WTC11 (cell line): ENCODE results near the gene GATD1. TPM values are rescaled to one million over a fixed set of nuclear protein-coding genes. Genes with fewer than 3 reads are reported as not detected.

ENCODE experiments used
- ATAC-seq: fragments of 200-7000 bp; cut with Tn5 transposase; 2 replicates; pipeline ENCODE4 v1.10.0; 2021; ENCODE audit warnings: mild to moderate bottlenecking, moderate library complexity
- CTCF ChIA-PET: fragments of 300-600 bp; sonication (Branson Sonifier 250); formaldehyde crosslinking; loops from one replicate; lab custom pipeline; 2021; ENCODE audit warnings: antibody characterized with exemption; lab: Charles Lee
- POLR2A ChIA-PET: fragments of 350-600 bp; sonication (Branson Sonifier 250); formaldehyde crosslinking; loops from one replicate; lab custom pipeline; 2021; ENCODE audit warnings: antibody characterized with exemption; lab: Charles Lee
- DNase-seq: peaks from one replicate; pipeline ENCODE4 v3.0.0; 2021; ENCODE audit warnings: low spot score
- H3K27ac Mint-ChIP-seq: 2 replicates; pipeline ENCODE4 v1.8.0; 2021; ENCODE audit warnings: mixed read lengths
- H3K27me3 Mint-ChIP-seq: 2 replicates; pipeline ENCODE4 v1.8.0; 2021; ENCODE audit warnings: low read depth, mild to moderate bottlenecking, moderate library complexity, mixed read lengths
- H3K36me3 Mint-ChIP-seq: 2 replicates; pipeline ENCODE4 v1.8.0; 2021; ENCODE audit warnings: mixed read lengths
- H3K4me1 Mint-ChIP-seq: 2 replicates; pipeline ENCODE4 v1.8.0; 2022; ENCODE audit warnings: mixed read lengths
- H3K4me3 Mint-ChIP-seq: 2 replicates; pipeline ENCODE4 v1.8.0; 2021; ENCODE audit warnings: mild to moderate bottlenecking, moderate library complexity, mixed read lengths
- H3K9me3 Mint-ChIP-seq: 2 replicates; pipeline ENCODE4 v1.8.0; 2021; ENCODE audit warnings: mixed read lengths
- CTCF ChIP-seq: fragments of 200-600 bp; IDR thresholded peaks from 2 replicates; pipeline ENCODE4 v1.8.0; 2022; ENCODE audit warnings: antibody characterized with exemption
- ERG ChIP-seq: fragments of 250-450 bp; sonication (Bioruptor Pico); IDR thresholded peaks from 2 replicates; pipeline ENCODE4 v1.8.0; 2021; ENCODE audit warnings: mild to moderate bottlenecking
- FOXP4 ChIP-seq: sonication (generic); formaldehyde crosslinking; IDR thresholded peaks from 2 replicates; pipeline ENCODE4 v1.8.0; 2022; ENCODE audit warnings: mild to moderate bottlenecking, missing genetic modification reagents
- GABPB1 ChIP-seq: sonication (generic); formaldehyde crosslinking; IDR thresholded peaks from 2 replicates; pipeline ENCODE4 v1.8.1; 2023; ENCODE audit warnings: mild to moderate bottlenecking, missing genetic modification reagents
- IRF1 ChIP-seq: sonication (generic); formaldehyde crosslinking; IDR thresholded peaks from 2 replicates; pipeline ENCODE4 v1.8.0; 2023; ENCODE audit warnings: missing genetic modification reagents
- IRF2 ChIP-seq: sonication (generic); formaldehyde crosslinking; IDR thresholded peaks from 2 replicates; pipeline ENCODE4 v1.8.0; 2022; ENCODE audit warnings: low read depth, missing genetic modification reagents, borderline replicate concordance
- NR1H2 ChIP-seq: sonication (generic); formaldehyde crosslinking; IDR thresholded peaks from 2 replicates; pipeline ENCODE4 v1.9.0; 2021; ENCODE audit warnings: mild to moderate bottlenecking, moderate library complexity, missing genetic modification reagents
- NR3C1 ChIP-seq: sonication (generic); formaldehyde crosslinking; conservative IDR thresholded peaks from 2 replicates; pipeline ENCODE4 v1.8.1; 2023; ENCODE audit warnings: low read depth, mild to moderate bottlenecking, missing genetic modification reagents
- PRDM15 ChIP-seq: sonication (generic); formaldehyde crosslinking; IDR thresholded peaks from 2 replicates; pipeline ENCODE4 v1.8.0; 2022; ENCODE audit warnings: missing genetic modification reagents
- PREB ChIP-seq: sonication (generic); formaldehyde crosslinking; IDR thresholded peaks from 2 replicates; pipeline ENCODE4 v1.8.1; 2022; ENCODE audit warnings: mild to moderate bottlenecking, missing genetic modification reagents, moderate library complexity, borderline replicate concordance
- RORB ChIP-seq: fragments of 250-450 bp; sonication (Bioruptor Pico); IDR thresholded peaks from 2 replicates; pipeline ENCODE4 v1.9.0; 2021; ENCODE audit warnings: mild to moderate bottlenecking
- SP1 ChIP-seq: sonication (generic); formaldehyde crosslinking; conservative IDR thresholded peaks from 2 replicates; pipeline ENCODE4 v1.8.1; 2022; ENCODE audit warnings: missing genetic modification reagents
- TEAD4 ChIP-seq: sonication (generic); formaldehyde crosslinking; IDR thresholded peaks from 2 replicates; pipeline ENCODE4 v1.8.0; 2022; ENCODE audit warnings: mild to moderate bottlenecking, missing genetic modification reagents
- USF2 ChIP-seq: sonication (generic); formaldehyde crosslinking; IDR thresholded peaks from 2 replicates; pipeline ENCODE4 v1.8.1; 2023; ENCODE audit warnings: mild to moderate bottlenecking, missing genetic modification reagents, moderate library complexity
- ZBTB21 ChIP-seq: sonication (generic); formaldehyde crosslinking; IDR thresholded peaks from 2 replicates; pipeline ENCODE4 v1.8.1; 2023; ENCODE audit warnings: mild to moderate bottlenecking, missing genetic modification reagents, borderline replicate concordance
- ZNF121 ChIP-seq: sonication (generic); formaldehyde crosslinking; IDR thresholded peaks from 2 replicates; pipeline ENCODE4 v1.8.0; 2023; ENCODE audit warnings: missing genetic modification reagents
- ZNF263 ChIP-seq: sonication (generic); formaldehyde crosslinking; IDR thresholded peaks from 2 replicates; pipeline ENCODE4 v1.8.1; 2022; ENCODE audit warnings: low read depth, mild to moderate bottlenecking, moderate library complexity, missing genetic modification reagents
- ZNF317 ChIP-seq: sonication (generic); formaldehyde crosslinking; IDR thresholded peaks from 2 replicates; pipeline ENCODE4 v1.8.1; 2023; ENCODE audit warnings: low read depth, mild to moderate bottlenecking, moderate library complexity, missing genetic modification reagents, borderline replicate concordance
- ZNF396 ChIP-seq: fragments of 250-450 bp; sonication (Bioruptor Pico); IDR thresholded peaks from 2 replicates; pipeline ENCODE4 v1.8.0; 2021; ENCODE audit warnings: mild to moderate bottlenecking, moderate library complexity, borderline replicate concordance
- ZSCAN18 ChIP-seq: fragments of 250-450 bp; sonication (Bioruptor Pico); IDR thresholded peaks from 2 replicates; pipeline ENCODE4 v2.1.2; 2022; ENCODE audit warnings: mild to moderate bottlenecking, moderate library complexity
- total RNA-seq: library from RNA; stranded (reverse); gene quantifications from 3 replicates; pipeline ENCODE4 v1.2.3, GENCODE V29; 2021

GATD1 gene
- total RNA-seq, 1 experiment from 2014 or later, result 87.6 TPM

GRCh38 chr11:790721-791564 is 13.7 kb upstream of the GATD1 start (continued):
- TF ChIP-seq ZNF263 (CRISPR knock-in tag) (no peak), CTCF (no peak)

- POLR2A ChIA-PET, result interaction anchor here (0.7 to 1.4 kb wide), 7 partner anchors 9 to 63 kb away, joined by 3 to 10 read pairs (median 3); partner anchors contain the start of genes RPLP2 and TSPAN4
- peak; percentile 62 for DNase-seq
Observed at GRCh38 chr11:789943-790342, 12.7 kb upstream of the GATD1 start, which contains the start of gene CEND1. TSS of gene CEND1 (minus strand) at chr11:790090. CDS start at chr11:788576, 1,514 bp downstream.

More at GRCh38 chr11:789943-790342, 12.7 kb upstream of the GATD1 start, which contains the start of gene CEND1:
- Mint-ChIP-seq H3K9me3 (no peaks in the 10 kb centered on the region), H3K4me3 (no peak within 1 kb of the TSS; the same call in 1 of the 2 replicates), H3K4me1 (peaks cover 9% of the 10 kb centered on the region; the same call in 1 of the 2 replicates), H3K27me3 (no peaks in the 10 kb centered on the region), H3K27ac (no peak within 1 kb of the TSS), H3K36me3 (no peaks in the 10 kb centered on the region)
- TF ChIP-seq ZNF121 (CRISPR knock-in tag) (0 out of 2 replicates have a peak, but pooled peaks have one; percentile 56), FOXP4 (CRISPR knock-in tag) (no peak), ZNF396 (CRISPR knock-in tag) (no peak), IRF1 (CRISPR knock-in tag) (no peak), PRDM15 (CRISPR knock-in tag) (no peak), GABPB1 (CRISPR knock-in tag) (no peak), TEAD4 (CRISPR knock-in tag) (no peak), IRF2 (CRISPR knock-in tag) (no peak), USF2 (CRISPR knock-in tag) (no peak), ZNF317 (no peak), RORB (CRISPR knock-in tag) (no peak), PREB (CRISPR knock-in tag) (no peak), ZBTB21 (CRISPR knock-in tag) (no peak), ERG (CRISPR knock-in tag) (no peak), SP1 (CRISPR knock-in tag) (peak; percentile 66), NR1H2 (CRISPR knock-in tag) (no peak), ZSCAN18 (CRISPR knock-in tag) (no peak), NR3C1 (CRISPR knock-in tag) (no peak)
- ATAC-seq, result peak; percentile 13
- CTCF ChIA-PET, result interaction anchor here (0.6 to 2.5 kb wide), 12 partner anchors 13 to 354 kb away, joined by 3 to 9 read pairs (median 3); partner anchors contain the start of gene PHRF1
